ENCODE measurements around the gene SH3GLB2.
A peak's percentile ranks its signal among the peaks of the same experiment; 100 is the strongest.
"Not testable (repeated sequence)": the region's sequence is repeated elsewhere in the genome, so short reads cannot be mapped to it uniquely, and the experiment has no call there.

The SH3GLB2 gene

DNA sequence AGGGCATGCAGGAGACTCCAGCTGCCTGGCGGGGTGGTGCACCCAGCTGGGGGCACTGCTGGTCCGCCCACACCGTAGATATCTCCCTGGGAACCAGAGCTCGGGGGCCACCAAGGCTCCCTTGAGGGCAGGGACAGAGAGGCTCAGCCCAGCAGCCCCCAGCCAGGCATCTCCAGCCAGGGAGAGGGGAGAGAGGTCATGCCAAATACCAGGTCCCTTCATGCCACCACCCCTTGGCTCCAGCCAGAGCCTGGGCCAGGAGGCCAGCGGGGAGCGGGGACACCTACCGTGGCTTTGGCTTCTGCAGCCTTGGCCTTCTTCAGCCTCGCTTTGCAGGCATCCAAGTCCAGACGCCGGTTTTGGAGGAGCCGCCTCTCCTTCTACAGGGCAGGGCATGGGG lies 14.0 kb downstream of the SH3GLB2 start:
- no peak for DNase-seq

DNA sequence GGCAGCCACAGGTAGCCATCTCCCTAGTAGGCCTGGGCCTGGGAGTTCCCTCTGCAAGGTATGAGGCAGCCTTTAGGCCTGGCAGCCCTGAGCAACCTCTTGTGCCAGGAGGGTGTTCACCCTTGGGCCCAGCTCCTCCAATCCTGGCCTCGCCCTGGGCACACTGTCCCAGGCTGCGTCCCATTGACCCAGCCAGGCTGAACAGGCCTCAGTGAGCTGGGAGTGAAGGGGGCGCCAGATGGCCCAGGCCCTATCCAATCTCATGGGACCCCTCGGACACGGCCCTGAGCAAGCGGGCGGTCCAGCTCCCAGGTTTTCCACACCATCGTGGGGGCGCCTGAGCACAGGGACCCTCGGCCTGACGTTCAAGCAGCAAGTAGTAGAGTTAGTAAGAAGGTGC lies 14.5 kb downstream of the SH3GLB2 start:
- no peak for DNase-seq

DNA sequence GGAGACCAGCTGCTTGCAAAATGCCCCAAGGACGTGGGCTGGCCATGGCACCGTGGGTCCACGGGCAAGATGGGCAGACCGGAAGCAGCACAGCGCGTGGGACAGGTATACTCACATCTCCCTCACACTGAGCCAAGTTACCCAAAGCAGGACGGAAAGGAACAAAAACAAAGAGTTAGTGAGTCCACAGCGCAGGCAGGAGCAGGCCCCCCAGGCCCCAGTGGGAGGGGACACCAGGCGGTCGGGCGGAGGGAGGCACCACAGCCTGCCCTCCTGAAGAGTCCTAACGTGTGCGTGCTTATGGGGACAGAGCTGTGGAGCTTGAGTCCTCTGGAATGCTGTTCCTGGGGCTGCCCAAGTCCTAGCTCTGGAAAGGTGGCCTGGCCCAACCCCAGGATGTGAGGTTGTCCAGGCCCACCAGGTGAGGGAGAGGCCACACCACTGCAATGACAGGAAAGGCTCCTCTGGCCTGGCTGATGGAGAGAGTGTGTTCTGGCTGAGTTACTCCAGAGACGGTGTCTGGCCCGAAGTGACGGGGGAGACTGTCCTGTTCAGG lies 15.2 kb downstream of the SH3GLB2 start:
- no peak for DNase-seq

DNA sequence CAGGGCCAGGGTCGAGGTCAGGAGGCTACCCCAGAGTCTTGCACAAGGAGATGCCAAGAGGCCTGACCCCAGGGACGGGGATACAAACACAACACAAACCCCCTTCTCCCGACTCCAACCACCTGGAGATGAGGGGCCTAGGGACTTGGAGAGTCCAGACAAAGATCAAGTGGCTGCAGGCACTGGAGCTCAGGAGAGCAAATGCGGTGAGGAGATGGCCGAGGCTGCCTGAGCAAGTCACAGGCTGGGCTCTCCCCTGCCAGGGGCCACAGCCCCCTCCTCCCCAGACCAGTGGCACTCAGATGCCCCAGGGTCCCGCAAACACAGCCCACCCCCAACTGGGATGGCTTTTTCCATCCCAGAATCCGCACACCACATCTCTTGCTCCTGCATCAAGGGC lies 15.8 kb downstream of the SH3GLB2 start:
- DNase-seq = no peak

DNA sequence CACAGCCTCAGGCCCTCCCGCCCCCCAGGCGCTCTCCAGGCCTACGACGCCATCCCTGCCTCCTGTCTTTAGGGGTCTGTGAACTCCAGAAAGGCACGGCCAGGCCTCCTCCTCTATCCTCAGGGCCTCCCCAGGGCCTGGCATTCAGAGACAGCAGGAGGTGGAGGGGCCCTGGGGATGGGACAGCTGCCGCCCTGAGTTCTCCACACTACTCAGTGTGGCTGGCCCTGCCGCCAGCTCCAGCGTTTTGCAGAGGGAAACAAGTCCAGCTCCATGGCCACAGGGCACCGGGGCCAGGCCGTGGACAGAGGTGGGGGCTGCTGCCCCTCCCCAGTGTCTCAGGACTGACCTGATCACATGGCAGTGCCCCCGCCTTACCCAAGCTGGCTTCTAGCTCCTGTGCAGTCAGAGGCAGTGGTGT lies 16.4 kb downstream of the SH3GLB2 start:
- no peak for DNase-seq

DNA sequence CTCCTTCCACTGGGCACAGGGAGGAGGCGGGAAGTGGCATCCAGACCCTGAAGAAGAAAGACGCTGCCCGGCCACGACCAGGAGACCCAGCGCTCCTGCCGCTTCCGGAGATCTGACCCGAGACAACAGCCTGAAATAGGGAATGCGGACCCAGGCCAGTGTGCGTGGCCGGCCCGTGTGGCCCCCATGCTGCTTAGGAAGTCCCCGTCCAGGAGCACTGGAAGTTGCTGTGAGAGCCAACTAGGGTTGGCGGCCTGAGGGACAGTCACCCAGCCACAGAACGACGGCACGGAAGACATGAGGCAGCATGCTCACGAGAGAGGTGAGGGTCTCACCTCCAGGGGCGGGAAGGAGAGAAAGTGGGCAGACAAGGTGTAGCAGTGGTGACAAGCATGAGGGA lies 17.0 kb downstream of the SH3GLB2 start:
- DNase-seq = no peak

DNA sequence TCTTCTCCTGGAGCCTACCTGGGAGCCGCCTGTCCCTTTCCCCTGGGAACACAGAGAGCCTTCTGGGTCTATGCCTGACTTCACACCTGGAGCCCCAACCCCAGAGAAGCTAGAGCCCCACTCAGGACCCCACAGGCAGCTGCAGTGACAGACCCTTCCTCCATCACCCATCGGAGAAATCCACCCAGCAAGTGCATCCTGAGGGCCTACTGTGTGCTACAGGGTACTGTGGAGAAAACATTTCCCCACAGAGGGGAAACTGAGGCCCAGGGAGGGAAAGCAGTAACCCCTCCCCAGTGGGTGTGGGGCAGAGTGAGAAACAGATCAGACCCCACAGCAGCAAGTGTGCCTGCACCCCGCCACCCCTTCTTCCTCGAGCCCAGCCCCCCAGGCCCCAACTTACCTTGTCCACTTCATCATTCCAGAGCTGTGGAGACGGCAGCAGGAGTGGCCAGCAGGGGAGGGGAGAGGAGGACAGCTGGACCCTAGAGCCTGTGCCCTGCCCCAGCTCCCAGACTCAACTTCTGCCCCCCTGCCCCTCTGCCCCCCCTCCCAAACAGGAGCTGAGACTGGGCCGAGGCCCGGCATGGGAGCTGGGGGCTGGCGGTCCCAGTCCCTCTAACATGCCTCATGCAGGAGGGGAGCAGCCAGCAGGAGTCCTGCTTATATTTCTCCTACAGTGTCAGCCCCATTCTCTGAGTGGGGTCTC lies 17.7 kb downstream of the SH3GLB2 start:
- DNase-seq = no peak

DNA sequence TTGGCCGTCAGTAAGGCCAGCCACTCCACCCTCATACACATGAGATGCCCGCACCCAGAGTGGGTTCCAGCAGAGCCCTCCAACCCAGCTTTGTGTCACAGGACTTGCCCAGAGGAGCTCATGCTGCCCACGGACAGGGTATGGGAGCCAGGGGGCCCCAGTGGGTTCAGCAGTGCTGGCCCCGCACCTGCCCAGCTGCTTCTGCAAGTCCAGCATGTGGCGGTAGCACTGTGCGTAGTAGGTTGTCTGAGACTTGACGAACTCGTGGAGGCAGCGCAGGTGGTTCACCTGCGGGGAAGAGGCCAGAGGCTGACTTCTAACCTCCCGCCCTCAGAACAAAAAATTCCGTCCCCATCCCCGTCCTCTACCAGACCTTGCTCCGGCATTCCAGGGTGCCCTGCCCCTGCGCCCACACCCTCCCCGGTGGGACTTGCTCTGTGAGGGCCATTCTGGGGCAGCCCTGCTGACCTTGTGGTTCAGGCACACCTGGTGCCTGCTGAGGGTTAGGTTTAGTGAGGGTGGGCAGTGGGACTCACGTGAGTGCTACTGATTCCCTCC lies 18.5 kb downstream of the SH3GLB2 start:
- DNase-seq = no peak

DNA sequence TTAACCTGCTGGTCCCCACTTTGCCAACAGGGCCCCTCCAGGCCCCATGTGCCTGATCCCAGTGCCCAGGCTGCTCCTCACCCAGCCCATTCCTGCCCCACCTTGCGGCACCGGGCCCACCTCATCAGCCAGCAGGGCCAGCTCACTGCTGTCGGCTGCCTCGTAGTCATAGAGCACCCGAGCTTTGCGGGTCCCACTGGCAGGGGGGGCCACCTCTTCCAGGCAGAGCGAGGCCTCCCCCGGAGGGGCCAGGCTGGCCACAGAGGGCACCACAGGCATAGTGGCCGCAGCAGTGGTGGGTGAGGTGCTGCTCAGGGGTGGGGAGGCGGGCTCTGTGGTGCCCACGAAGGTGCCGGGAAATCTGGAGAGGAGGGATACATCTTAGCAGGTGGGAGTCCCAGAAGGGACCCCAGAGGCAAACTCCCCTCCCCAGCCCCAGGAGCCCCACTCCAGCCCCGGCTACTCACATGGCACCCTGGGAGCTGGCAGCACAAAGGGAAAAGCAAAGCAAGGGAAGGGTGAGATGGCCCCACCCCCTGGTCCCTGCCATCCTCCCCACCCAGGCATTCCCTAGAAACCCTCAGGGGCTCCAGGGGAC lies 19.0 kb downstream of the SH3GLB2 start:
- no peak for DNase-seq

DNA sequence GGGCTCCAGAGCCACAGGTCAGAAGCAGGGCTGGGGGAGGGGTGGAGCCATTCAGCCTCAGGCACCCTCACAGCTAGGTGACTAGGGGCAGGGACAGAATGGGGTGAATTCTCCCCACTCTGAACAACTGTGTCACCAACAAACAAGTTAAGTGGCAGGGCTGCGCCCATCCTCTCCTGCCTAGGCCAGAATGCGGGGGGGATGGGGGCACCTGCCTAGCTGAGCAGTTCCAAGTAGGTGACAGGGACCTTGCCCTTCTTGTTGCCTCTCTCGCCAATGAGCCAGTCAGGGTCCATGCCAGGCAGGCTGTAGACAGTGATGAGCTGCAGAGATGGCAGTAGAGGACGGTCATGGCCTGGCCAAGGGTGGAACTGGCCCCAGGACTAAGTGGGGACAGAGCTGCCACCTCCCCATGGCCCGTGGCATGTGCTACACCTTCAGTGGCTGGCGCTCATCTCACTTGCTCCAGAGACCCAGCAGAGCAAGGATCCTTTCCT lies 19.6 kb downstream of the SH3GLB2 start:
- DNase-seq = no peak

DNA sequence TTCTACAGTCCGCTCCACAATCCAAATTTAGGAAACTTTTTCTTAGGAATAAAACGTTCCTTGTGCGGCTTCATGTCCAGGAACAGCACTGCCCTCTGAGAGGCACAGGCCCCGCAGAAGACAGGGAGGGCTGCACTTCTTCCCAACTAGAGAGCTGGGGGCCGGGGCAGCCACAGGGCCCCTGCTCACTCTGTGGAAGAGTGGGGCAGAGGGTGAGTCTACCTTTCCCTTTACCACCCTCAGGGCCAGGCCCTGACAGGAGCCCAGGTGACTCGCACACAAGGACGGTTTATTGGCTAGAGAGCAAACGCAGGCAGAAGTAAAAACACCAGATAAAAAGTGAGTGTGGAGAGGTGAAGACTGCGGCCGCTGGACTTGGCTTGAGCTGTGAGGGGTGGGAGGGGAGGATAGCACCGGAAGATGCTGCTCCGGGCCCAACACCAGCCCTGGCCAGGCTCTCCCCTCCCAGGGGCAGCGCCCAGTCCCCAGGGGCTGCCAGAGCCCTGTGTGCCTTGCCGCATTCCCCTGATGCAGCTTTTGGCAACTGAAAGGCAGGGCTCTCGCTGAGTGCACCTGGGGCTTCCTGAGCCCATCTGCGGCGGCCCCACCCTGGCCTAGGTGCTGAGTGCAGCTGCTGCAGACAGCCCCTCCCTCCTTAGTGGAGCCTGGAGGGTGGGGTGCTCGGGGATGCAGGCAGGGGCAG lies 20.2 kb downstream of the SH3GLB2 start:
- DNase-seq = no peak

DNA sequence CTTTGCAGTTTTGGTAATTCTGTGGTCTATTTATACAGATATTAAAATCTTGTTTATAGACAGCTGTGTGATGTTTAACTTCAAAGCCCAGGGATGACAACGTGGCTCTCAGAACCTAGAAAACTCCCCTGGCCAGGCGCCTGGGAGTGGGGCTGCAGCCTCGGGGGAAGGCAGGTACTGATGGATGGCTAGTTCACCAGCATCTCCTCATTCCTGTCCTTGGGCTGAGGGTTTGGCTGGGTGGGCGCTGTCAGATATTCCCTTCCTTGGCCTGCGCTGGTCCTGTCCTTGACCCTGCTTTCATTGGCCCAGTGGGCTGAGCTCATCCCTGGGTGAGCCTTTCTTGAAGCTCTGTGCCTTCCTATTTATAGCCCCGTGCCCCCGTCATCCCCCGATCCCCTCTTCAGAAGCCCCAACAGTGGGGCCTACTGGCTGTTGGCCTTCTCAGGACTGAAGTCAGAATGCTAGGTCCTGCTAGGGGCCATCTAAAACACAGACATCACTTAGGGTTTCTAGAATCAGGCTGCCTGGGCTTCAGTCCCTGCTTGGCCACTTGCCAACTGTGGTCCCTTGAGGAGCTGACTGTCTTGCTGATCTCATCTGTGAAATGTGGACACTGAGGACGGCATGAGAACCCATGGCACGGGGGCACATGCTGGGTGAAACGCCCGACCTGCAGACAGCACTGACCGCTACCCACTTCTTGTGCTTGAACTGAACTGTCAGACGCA lies 20.9 kb downstream of the SH3GLB2 start:
- DNase-seq = no peak

DNA sequence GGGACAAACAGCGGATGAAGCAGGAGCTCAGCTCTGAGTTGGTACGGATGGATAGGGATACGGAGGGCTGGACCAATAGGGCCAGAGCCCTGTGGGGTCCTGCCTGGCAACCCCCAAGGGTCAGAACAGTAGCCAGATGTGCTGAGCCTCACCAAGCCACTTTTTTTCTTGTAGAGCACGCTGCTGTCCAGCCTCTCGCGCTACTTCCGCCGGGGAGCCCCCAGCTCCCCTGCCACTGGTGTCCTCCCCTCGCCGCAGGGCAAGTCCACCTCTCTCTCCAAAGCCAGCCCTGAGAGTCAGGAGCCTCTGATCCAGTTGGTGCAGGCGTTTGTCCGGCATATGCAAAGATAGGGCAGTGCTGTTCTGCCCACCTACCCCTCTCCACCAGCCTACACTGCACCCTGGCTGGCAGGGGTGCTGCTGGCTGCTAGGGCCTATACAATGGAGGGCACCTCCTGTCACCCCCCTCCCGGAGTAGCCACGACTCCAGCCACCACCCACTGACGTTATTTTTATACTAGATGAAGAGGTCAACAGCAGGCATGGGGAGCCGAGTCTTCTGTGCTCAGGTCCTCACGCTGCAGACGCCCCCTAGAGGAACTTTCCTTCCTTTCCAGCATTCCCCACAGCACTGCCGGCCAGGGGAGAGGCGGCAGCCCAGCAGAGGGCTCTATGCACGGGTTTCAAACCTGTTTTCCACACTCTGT lies 21.6 kb downstream of the SH3GLB2 start:
- peak; percentile 23 for DNase-seq

DNA sequence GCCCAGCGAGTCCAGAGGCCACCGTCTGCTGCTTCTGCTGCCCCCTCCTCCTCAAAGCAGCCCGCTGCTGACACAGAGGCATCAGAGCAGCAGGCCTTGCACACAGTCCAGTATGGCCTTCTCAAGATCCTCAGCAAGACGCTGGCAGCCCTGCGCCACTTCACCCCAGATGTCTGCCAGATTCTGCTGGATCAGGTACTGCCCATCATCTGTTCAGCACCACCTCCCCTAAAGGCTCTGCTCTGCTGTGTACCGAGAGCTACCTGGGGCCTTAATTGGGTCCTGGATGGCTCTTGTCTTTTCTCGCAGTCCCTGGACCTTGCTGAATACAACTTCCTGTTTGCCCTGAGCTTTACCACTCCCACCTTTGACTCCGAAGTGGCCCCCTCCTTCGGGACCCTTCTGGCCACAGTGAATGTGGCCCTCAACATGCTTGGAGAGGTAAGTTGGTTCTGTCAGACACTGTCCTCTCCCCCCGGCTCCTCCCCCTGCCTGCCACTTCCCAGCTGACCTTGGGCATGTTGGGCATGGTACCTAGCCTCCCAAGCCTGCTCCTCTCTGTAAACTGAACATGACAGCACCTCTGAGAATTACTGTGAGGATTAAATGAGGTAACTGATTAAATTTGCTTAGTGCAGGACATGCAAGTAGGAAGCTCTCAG lies 22.7 kb downstream of the SH3GLB2 start:
- no peak for DNase-seq

DNA sequence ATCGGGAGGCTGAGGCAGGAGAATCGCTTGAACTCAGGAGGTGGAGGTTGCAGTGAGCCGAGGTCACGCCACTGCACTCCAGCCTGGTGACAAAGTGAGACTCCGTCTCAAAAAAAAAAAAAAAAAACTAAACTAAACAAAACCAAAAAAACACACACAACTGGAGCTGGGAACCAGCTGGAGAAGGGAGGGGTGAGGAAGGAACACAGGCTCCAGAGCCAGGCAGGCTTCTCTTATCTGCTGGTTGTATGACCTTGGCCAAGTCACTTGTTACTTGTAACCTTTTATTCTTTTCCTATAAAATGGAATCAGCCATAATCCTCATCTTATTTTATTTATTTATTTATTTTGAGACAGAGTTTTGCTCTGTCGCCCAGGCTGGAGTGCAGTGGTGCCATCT lies 24.0 kb downstream of the SH3GLB2 start:
- DNase-seq = not testable (repeated sequence)

DNA sequence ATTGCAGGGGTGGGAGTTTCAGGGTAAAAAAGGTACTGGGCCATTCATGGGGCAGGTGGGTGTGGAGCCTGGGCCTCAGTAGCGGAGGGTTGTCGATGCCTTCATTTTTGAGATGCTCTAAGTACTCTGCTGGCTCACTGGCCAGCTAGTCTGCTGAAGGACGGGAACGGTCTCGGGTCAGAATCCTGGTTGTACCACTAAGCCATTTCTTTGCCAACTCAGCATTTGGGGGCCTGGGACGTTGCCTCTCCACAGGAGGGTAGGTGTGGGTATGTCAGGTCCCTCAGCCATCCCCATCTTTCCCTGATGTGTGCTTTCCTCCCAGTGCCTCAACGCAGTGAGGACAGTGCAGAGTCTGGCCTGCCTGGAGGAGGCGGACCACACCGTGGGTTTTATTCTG lies 25.1 kb downstream of the SH3GLB2 start:
- no peak for DNase-seq

DNA sequence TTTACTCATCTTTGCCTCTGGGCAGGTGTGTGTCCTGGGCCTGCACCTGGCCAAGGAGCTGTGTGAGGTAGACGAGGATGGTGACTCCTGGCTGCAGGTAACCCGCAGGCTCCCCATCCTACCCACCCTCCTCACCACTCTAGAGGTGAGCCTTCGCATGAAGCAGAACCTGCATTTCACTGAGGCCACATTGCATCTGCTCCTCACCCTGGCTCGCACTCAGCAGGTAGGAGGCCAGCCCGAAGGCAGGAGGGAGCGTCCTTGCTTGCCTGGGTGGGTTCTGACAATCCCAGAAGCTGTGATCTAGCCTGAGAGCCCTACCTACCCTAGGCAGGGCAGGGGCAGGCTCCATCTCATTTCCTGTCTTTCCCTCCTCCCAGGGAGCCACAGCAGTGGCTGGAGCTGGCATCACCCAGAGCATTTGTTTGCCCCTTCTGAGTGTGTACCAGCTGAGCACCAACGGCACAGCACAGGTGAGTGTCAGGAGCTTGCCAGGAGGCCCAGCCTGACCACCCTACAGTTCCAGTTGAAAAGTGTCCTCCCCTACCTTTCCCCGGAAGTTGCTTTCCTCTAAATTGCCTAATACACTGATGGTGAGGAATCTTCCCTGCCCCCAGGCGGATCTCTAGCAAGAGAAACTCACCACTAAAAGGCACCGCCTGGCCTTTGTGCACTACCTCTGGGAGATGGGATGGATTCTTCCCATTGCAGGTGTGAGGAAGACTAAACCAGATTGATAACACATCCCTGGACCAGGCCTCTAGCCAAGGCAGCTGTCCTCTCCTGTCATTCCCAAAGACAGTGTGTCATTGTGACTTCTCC lies 26.4 kb downstream of the SH3GLB2 start:
- no peak for DNase-seq

DNA sequence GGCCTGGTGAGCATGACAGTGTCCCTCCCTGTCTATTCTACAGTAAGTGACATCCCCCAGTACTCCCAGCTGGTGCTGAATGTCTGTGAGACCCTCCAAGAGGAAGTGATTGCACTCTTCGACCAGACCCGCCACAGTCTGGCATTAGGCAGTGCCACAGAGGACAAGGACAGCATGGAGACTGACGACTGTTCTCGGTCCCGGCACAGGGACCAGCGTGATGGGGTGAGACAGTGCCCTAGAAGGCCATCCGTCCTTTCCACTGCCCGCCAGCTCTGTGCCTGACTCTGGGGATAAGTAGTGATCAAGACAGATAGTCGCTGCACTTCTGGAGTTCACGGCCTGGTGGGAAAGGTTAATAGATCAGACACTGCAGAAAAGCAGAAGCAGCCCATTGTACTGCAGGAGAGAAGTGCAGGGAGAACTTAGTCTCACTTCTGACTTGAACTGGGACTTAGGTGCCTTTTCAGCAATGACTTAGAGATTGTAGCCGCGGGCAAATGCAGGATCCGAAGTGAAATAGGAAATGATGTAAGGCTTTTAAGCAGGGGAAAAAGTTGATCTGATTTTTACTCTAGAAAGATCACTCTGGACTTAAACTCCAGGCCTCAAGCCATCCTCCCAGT lies 28.4 kb downstream of the SH3GLB2 start:
- no peak for DNase-seq

DNA sequence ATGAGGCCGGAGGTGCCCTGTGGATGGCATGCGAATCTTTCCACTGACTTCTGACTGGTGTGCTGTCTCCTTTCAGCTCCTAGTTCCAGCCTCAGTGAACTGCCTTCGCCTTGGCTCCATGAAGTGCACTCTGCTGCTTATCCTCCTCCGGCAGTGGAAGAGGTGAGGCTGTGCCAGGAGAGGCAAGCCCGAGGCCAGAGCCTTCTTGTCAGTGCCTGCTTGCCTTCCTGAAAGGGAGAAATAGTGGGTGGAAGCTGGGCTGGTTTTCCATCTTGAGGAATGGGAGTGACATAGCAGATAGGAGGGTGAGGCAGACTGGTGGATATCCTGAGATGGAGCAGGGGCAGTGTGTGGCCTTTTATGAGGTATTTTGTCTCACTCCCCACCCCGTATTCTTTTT lies 29.7 kb downstream of the SH3GLB2 start:
- DNase-seq = no peak

DNA sequence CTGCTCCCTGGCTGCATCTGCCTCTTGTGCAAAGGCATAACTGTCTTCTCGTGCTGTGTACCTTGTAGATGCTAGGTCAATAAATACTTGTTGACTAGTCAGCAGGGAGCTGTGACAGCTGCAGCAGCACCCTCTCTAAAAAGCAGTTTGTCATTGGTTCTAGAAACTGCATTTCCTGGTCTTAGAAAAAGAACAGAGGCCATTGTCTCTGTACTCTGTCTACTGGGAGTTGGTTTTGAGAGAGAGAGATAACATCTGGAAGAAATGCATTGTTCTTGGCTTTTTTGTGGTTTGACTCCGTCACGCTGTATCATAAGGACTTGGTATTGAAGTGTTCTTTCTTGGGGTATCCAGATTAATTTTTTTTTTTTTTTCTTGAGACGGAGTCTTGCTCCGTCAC lies 32.3 kb downstream of the SH3GLB2 start:
- no peak for DNase-seq
